DND-41 (cell line): ENCODE data around the gene PASK.

Experiments
- EZH2 ChIP-seq: IDR thresholded peaks from 3 replicates; pipeline ENCODE4 v1.6.1; 2012; ENCODE audit warnings: borderline replicate concordance, low read depth, mild to moderate bottlenecking, moderate library complexity, low read length, inconsistent platforms; ENCODE audit not compliant: severe bottlenecking
- TF ChIP-seq, protein P1 (sequence below): IDR thresholded peaks from 2 replicates; pipeline ENCODE4 v1.5.1; 2012; ENCODE audit warnings: borderline replicate concordance, low read length, moderate library complexity, mild to moderate bottlenecking; ENCODE audit not compliant: poor library complexity, severe bottlenecking; ENCODE audit errors: extremely low read depth

DNA sequence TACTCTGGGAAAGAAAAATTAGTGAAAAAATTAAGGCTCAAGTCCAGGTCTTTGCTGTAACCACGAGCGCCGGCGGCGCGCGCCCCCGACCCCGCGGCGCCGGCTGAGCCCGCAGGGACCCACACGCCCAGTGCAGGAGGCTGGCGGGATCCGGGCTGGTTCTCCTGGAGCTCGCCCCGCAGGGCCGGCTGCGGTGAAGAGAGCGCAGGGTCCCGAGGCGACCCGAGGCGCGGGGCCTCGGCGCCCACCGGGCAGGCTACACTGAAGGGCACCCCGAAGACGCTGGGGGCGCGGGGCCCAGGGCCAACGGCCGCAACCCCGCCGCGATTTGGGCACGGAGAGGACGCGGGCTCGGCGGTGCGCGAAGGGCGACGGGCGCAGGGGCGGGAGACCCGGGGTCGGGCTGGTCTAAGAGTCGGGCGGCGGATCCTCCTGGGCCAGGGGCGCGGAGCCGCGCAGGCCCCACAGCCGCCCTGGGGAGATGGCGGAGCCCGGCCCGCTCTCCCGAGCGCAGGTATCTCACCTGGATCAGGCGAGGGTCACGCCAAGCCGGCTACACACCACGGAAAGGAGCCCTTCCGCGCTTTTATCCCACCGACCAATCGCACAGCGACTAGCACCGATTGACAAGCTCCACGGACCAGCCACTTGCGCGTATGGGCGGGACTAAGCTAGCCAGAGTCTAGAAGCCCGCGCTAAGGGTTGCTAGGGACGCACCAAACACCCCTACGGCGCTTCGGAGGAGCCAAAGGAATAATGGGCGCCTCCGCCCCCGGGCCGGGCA lies at the start of gene PASK:
- TF ChIP-seq, protein P1, sequence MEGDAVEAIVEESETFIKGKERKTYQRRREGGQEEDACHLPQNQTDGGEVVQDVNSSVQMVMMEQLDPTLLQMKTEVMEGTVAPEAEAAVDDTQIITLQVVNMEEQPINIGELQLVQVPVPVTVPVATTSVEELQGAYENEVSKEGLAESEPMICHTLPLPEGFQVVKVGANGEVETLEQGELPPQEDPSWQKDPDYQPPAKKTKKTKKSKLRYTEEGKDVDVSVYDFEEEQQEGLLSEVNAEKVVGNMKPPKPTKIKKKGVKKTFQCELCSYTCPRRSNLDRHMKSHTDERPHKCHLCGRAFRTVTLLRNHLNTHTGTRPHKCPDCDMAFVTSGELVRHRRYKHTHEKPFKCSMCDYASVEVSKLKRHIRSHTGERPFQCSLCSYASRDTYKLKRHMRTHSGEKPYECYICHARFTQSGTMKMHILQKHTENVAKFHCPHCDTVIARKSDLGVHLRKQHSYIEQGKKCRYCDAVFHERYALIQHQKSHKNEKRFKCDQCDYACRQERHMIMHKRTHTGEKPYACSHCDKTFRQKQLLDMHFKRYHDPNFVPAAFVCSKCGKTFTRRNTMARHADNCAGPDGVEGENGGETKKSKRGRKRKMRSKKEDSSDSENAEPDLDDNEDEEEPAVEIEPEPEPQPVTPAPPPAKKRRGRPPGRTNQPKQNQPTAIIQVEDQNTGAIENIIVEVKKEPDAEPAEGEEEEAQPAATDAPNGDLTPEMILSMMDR, result no peak
- no peak for TF ChIP-seq EZH2
